Left renal pelvis (tissue), 4 donors: ENCODE results near the gene LRRC57. TPM values are rescaled to one million over a fixed set of nuclear protein-coding genes. Genes with fewer than 3 reads are reported as not detected.

Source experiments
- DNase-seq, 4 donors: peaks; one replicate each; pipeline ENCODE4 v3.0.0-alpha.2; 2013; ENCODE audit warnings: low read depth in 4 of 4, low spot score in 3 of 4
- polyA plus RNA-seq, 4 donors: library from polyadenylated mRNA; unstranded; fragments of 120-200 nt; gene quantifications; one replicate each; pipeline ENCODE4 v1.2.1, GENCODE V29; 2013; ENCODE audit not compliant: insufficient read length in 4 of 4

Gene LRRC57
- polyA plus RNA-seq, 4 donors = 20.8 to 23.0 (median 22.0) TPM

GRCh38 chr15:42553554-42553953 is 5.0 kb upstream of the LRRC57 start:
- DNase-seq = no peak

DNA sequence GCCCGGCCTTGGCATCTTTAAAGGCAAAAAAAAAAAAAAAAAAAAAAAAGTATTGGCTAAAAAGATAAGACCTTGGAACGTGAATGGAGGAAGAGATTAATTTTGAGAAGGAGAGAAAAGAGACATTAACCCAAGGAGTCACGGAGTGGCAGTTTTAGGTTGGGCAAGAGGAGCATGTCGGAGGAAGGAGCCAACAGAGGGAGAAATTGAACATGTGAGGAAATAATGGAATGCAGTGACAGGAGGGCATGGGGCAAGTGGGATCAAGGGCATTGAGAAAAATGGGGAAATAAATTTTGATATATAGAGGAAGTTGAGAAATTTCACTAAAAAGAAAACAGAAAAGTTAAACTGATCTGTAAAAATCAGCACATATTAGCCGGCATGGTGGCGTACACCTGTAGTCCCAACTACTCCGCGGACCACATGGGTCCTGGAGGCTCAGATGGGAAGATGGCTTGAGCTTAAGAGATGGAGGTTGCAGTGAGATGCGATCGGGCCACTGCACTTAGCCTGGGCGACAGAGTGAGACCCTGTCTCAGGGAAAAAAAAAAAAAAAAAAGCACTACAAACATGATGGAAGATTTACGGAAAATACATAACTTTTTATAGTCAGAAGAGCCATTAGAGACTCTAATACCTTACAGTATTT is 1.3 kb upstream of the LRRC57 start:
- DNase-seq = no peak

- peak in 2 of 4 donors; percentile 30 to 69 for DNase-seq
These were observed 469 bp upstream of the LRRC57 start for GRCh38 chr15:42549032-42549491.

DNA sequence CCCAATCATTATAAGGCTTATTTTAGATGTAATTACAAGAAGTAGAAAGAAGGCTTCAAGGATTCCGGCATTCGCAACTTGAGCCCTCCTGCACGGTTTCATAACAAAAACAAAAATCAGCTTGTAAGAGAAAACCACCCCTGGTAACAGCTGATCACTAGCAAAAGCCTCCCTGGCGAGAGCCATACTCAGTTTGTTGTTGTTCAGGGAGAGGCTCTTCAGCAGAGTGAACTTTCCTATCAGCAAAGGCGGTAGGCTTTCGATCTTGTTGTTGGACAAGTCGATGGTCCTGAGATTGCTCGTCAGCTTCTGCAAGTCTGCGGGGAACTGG is 710 bp downstream of the LRRC57 start:
- DNase-seq = peak in 2 of 4 donors; percentile 1 to 3

DNA sequence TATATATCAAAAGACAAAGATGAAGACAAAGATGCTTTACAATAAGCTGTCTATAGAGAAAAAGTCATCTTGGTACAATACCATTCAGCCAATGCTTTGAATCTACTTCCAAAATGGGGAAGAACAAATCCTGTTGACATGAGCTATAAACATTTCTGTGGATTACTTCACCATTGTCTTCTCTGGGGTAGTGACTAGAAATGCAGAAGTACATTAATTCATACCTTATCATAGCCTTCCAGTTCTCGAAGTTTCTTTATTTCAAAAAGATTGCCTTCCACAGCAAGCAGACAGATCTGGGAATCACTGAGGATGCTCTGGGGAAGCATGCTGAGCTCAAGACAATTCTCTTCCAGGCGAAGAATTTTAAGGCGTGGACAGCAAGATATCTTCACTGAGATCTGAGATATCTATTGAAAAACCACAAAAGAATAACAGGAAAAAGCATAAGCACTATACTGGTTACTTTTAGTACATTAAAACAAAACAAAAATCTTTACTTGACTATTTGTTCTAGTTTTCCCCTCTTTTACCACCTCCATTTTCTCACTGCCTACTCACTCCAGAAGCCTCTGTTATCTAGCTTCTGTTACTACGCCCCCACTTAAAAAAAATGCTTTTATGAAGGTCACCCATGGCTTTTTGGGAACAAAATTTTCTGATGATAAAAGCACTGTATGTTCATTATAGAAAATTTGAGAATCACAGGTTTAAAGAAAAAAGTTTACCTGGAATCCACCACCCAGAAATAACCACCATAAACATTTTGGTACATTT is 3.6 kb downstream of the LRRC57 start:
- DNase-seq = no peak

DNA sequence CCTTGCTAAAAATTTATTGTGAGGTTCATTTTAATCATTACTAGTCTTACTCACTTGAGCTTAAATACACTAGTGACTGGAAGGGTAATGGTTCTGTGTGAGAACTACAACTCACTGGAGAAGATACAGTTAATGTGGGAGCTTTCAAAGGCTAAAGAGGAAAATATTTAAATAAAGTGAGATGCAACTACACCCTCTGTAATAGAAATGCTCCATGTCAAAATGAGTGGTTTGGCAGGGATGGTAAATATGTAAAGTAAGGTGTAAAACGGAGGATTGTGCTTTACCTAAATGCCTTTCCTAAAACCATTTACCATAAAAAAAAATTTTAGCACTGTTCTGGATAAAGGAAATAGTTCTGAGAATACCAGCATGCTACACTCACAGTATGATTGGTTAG is 15.3 kb downstream of the LRRC57 start:
- no peak for DNase-seq

- no peak for DNase-seq
These were observed 19.6 kb downstream of the LRRC57 start for GRCh38 chr15:42528970-42529369.

GRCh38 chr15:42523331-42523730 is 25.3 kb downstream of the LRRC57 start:
- no peak for DNase-seq

DNA sequence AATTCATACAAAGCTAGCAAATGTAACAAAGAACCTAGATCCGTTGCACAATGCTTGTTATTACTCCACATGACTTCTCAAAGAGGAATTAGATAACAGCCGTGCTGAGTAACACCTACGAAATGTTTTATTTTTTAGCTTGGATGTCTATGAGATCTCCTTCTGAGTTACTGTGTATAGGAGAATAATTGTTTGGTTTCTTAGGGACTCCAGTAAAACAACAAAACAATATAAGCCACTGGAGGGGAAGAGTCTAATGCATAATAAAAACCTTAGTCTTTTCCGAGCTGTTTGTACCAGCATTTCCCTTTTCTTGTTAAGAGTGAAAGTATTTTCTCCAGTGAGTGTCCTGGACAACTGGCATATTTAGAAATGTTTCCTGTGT is 37.6 kb downstream of the LRRC57 start:
- no peak for DNase-seq

DNA sequence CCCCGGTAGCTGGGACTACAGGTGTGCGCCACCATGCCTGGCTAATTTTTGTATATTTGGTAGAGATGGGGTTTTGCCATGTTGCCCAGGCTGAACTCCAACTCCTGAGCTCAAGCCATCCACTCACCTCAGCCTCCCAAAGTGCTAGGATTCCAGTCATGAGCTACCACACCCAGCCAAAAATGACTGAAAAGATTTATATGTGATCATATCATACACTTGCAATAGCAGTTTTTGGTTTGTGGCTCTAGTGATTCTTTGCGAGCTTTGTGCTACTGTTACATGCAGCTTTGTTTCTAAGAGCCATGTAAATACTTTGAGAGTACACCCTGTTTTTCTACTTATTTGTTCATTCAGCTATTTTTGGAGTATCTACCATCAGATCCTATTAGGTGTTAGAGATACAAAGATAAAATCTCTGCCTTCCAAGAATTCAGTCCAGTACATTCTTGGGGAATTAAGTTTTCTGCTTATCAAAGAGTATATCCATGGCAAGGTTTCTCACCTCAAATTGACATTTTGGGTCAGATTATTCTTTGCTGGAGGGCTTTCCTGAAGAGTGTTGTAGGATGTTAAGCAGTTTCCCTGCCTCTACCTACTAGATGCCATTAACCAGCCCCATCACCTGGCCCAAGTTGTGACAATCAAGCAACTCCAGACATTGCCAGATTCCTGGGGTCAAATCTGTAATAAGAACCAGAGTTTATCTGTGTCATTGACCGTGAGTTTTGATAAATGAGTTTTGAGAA is 38.2 kb downstream of the LRRC57 start:
- no peak for DNase-seq

DNA sequence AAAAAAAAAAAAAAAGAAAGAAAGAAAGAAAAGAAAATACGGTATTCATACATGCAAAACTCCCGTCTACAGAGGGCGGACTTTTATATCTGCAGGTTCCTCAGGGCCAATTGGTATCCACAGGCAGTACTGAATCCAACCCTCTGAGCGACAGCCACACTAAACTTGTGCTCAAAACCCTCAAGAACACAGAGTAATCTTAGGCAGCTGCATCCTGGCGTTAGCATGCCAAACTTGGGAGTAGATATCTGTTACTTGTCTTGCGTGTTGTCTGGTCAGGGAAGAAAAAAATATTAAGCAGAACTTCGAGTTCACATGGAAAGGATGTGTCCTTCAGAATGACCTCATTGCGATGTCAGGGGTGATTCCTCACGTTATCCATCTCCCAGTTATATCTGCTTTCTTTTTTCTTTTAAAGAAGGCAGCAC is 40.3 kb downstream of the LRRC57 start:
- no peak for DNase-seq

GRCh38 chr15:42507514-42507913 is 41.1 kb downstream of the LRRC57 start:
- no peak for DNase-seq

DNA sequence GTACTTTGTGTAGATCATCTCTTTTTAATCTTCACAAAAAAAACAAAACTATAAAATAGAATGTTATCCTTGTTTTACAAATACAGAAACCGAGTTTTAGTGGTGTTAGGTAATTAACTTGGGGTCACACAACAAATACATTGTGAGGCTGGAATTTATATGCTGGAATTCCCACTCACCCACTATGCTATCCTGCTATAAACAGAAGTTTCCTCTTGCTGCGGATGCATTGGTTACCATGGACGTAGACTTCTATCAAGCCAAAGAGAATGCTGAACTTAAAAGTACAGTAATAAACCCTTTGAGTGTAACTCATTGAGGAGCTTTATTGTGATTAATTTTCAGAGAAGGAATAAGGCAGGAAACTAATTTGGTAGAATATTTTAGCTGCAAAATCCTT is 44.0 kb downstream of the LRRC57 start:
- no peak for DNase-seq

DNA sequence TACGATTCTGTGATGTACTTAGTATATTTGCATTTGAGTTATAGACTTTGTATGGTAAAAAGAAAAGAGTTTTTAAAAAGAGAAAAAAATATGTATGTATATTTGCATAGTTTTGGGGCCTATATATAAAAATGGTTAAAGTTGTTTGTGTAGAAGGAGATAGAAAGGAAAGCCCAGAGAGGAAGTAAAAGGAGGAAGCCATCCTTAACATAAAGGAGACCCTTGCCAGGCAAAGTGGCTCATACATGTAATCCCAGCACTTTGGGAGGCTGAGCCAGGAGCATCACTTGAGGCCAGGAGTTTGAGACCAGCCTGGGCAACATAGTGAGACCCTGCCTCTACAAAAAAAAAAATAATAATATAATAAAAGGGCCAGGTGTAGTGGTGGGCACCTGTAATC is 44.8 kb downstream of the LRRC57 start:
- no peak for DNase-seq

GRCh38 chr15:42502477-42502876 is 46.1 kb downstream of the LRRC57 start:
- DNase-seq = no peak

DNA sequence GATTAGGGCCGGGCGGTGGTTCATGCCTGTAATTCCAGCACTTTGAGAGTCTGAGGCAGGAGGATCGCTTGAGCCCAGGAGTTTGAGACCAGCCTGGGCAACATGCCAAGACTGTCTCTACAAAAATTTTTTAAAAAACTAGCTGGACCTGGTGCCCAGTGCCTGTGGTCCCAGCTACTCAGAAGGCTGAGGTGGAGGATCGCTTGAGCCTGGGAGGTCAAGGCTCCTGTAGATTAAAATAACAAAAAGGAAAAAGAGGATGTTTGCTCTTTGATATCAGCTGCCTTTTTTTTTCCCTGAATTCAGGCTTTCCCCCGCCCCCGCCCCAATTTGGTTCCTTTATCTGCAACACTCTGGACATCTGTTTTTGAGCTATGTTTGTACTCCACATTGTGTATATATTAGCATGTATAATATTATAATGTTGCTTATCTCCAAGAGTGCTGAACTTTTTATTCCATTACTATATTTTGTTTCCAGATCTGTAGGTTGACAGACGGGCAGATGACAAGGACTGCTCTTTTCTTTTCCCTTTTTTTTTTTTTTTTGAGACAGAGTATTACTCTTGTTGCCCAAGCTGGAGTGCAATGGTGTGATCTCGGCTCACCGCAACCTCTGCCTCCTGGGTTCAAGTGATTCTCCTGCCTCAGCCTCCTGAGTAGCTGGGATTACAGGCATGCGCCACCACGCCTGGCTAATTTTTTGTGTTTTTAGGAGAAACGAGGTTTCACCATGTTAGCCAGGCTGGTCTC is 48.6 kb downstream of the LRRC57 start:
- DNase-seq = no peak

- DNase-seq = no peak
These were observed 50.2 kb downstream of the LRRC57 start for GRCh38 chr15:42498212-42499068.

- peak; percentile 81 to 90 (median 84) for DNase-seq
These were observed 53.0 kb downstream of the LRRC57 start, which contains the start of gene SNAP23 for GRCh38 chr15:42495361-42496212. TSS of gene SNAP23 (plus strand) at chr15:42495634. CDS start at chr15:42511847, 16,213 bp downstream.

- peak in 2 of 4 donors; percentile 22 to 31 for DNase-seq
These were observed 53.6 kb downstream of the LRRC57 start for GRCh38 chr15:42494998-42495360.
